ENCODE data around the gene VAMP5.
A peak's percentile ranks its signal among the peaks of the same experiment; 100 is the strongest.
"Not testable (repeated sequence)": the region's sequence is repeated elsewhere in the genome, so short reads cannot be mapped to it uniquely, and the experiment has no call there.

The VAMP5 gene

GRCh38 chr2:85551698-85552678, 32.2 kb upstream of the VAMP5 start:
- DNase-seq (ENCODE audit: low read depth in 2 of 2): peak; percentile 84 to 86
- no peak overlapping the region for H3K4me3 ChIP-seq (replicated peaks in 1 of 2; ENCODE audit: low read depth in 2 of 2, low read length in 2 of 2)
- TF ChIP-seq CTCF (IDR thresholded peaks at IDR 0.05; ENCODE audit: low read depth, low read length): peak; percentile 87

- TF ChIP-seq CTCF (IDR thresholded peaks at IDR 0.05; ENCODE audit: low read depth, low read length): no peak
These were observed 31.0 kb upstream of the VAMP5 start for GRCh38 chr2:85553184-85553583.

GRCh38 chr2:85554980-85555612, 29.1 kb upstream of the VAMP5 start:
- no peak overlapping the region for H3K4me3 ChIP-seq (replicated peaks in 1 of 2; ENCODE audit: low read depth in 2 of 2, low read length in 2 of 2)
- no peak for DNase-seq (ENCODE audit: low read depth in 2 of 2)
- no peak for TF ChIP-seq CTCF (IDR thresholded peaks at IDR 0.05; ENCODE audit: low read depth, low read length)

More at GRCh38 chr2:85553184-85553583, 31.0 kb upstream of the VAMP5 start:
- no peak overlapping the region for H3K4me3 ChIP-seq (replicated peaks in 1 of 2; ENCODE audit: low read depth in 2 of 2, low read length in 2 of 2)
- DNase-seq (ENCODE audit: low read depth in 2 of 2): no peak

DNA sequence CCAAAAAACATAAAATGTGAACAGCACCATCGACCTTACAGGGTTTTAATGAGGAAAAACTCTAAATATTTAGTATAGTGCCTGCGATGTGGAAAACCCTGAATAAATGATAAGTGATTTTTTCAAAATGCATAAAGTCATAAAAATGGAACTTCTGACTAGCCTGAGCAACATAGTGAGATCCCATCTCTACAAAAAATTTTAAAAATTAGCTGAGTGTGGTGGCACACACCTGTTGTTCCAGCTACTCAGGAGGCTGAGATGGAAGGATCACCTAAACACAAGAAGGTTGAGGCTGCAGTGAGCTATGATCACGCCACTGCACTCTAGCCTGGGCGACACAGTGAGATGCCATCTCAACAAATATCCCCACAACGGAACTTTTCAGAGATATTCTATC, 27.1 kb upstream of the VAMP5 start:
- no peak overlapping the region for H3K4me3 ChIP-seq (replicated peaks in 1 of 2; ENCODE audit: low read depth in 2 of 2, low read length in 2 of 2)
- no peak for DNase-seq (ENCODE audit: low read depth in 2 of 2)
- no peak for TF ChIP-seq CTCF (IDR thresholded peaks at IDR 0.05; ENCODE audit: low read depth, low read length)

GRCh38 chr2:85558160-85558559, 26.1 kb upstream of the VAMP5 start:
- DNase-seq (ENCODE audit: low read depth in 2 of 2): no peak
- TF ChIP-seq CTCF (IDR thresholded peaks at IDR 0.05; ENCODE audit: low read depth, low read length): no peak
- no peak overlapping the region for H3K4me3 ChIP-seq (replicated peaks in 1 of 2; ENCODE audit: low read depth in 2 of 2, low read length in 2 of 2)

- peak overlapping the region; percentile 79 to 82 for H3K4me3 ChIP-seq (replicated peaks in 1 of 2; ENCODE audit: low read depth in 2 of 2, low read length in 2 of 2)
- DNase-seq (ENCODE audit: low read depth in 2 of 2): not testable (repeated sequence)
These were observed 23.9 kb upstream of the VAMP5 start for GRCh38 chr2:85560403-85560726.

DNA sequence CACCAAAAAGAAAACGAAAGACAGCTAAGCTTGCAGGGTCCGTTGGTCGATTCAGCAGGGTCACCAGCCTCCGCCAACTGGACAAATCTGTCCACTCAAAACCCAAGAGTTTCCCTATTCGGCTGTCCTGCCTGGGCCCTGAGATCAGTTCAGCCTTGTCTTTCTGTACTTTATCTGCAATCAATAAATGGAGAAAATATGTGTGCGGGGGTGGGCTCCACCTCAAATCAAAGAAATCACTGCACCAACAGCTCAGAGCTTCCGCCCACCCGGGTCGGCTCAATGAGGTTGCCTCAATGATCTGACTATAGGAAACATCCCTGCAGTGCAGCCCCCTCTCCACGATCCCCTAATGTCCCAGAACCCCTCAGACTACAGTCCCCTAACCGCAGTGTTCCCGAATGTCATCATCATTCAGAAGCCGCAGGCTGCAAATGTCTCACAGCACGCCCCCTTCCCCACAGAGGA, 23.4 kb upstream of the VAMP5 start:
- no peak for TF ChIP-seq CTCF (IDR thresholded peaks at IDR 0.05; ENCODE audit: low read depth, low read length)
- peak overlapping the region; percentile 79 to 82 for H3K4me3 ChIP-seq (replicated peaks in 1 of 2; ENCODE audit: low read depth in 2 of 2, low read length in 2 of 2)
- no peak for DNase-seq (ENCODE audit: low read depth in 2 of 2)

Measured in cardiac fibroblast (primary cell).